Cerebellar nuclear complex (tissue), 1 donor: Measurements from ENCODE around the gene CYB561A3.

Experiments used
- DNase-seq, 2 experiments: peaks; one replicate each; lab custom pipeline; 2025; lab: John Stamatoyannopoulos, UW

Gene CYB561A3

DNA sequence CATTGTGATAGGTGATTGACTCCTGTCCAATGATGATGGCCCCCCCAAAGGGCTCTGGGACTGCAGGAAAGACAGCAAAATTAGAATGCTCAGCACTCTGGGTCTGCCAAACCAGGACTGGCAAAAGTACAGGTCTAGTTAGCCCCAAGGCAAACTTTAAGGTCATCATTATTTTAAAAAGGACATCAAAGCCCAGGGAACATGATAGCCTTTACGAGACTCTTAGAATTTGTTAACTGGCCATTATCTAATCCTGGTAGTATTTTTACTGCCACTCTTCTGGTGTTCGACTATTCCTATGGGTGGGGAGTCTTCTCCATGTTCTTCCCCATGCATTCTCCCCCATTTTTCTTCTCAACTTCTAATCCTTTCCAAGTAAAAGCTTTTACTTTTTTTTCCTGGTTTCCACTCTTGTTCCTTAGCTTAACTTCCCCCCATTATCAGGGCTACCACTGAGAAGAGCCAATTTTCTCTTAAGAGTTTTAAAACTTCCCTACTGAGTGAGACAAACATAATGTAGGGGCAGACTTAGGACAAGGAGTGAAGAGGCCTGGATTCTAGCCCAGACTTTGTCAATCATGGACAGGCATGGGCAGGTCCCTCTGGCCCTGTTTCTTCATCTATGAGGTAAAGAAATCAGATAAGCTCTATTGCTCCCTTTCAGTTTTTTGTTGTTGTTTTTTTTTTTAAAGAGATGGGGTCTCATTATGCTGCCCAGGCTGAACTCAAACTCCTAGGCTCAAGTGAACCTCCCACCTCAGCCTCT is 35.9 kb downstream of the CYB561A3 start:
- DNase-seq: no peak

DNA sequence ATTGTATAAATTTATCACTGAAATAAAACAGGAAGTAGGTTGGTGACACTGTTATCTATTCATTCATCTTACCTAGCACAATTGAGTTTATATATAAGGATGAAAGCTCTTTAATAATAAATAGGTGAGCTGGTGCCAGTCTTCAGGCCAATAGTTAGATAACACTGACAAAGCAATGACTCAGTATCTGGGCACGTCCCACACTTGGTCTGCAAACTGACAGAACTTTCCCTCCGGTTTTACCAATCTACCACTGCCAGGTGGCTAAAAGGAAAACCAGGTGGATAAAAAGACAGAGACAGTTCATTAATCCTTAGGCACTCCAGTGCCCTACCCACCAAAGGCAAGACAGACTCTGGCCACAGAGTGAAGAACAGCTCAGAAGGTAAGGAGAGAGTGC is 46.4 kb downstream of the CYB561A3 start:
- DNase-seq: no peak

GRCh38 chr11:61310749-61311148 is 50.9 kb downstream of the CYB561A3 start:
- no peak for DNase-seq

DNA sequence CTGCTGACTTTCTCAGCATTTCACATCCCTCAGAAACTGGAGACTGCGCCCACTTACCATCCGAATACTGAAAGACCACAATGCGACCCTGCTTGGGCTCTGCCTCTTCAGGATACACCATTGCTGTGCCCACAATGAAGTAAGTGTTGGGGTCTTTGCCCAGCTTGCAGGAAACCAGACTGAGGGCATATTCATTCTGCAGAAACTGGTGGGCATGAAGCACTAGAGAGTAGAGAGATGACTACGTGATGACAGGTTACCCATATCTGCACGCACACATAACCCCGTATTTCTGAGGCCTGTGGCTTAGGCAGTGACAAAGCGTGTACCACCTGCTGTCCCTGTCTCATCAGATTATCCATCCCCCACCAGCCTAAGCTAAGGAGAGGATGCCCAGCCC is 51.9 kb downstream of the CYB561A3 start:
- no peak for DNase-seq

DNA sequence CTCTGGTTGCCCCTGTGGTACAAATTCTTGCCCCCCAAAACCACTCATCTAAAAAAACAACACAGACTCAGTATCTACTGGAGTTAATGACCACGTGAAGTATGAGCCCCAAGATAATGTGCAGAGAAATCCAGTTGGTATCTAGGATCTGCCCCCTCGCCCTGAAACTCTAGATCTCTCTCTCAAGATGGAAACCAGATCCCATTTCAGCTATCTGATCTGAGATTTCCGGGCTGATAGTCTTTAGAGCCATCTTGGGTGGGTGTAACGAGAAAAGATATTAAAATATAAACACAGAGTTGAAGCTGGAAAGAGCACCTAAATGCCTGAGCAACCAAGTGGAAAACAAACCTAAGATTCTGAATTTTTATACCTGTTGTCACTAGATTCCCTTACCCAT is 52.5 kb downstream of the CYB561A3 start:
- no peak for DNase-seq

DNA sequence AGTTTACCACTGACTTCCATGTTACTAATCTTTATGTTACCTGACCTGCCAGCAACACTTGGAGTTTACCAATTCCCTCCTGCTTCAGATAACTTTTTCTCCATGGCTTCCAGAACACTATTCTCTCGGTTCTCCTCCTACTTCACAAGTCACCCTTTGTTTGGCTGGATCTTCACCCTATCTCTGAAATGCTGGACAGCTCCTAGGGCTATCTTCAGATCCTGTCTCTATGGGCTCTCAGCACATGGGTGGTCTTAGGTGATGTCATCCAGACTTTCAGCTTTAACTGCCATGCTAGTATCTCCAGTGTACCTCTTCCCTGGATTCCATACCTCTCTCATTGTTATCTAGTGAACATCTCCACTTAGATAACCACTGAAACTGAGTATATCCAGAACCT is 54.3 kb downstream of the CYB561A3 start:
- DNase-seq: no peak

DNA sequence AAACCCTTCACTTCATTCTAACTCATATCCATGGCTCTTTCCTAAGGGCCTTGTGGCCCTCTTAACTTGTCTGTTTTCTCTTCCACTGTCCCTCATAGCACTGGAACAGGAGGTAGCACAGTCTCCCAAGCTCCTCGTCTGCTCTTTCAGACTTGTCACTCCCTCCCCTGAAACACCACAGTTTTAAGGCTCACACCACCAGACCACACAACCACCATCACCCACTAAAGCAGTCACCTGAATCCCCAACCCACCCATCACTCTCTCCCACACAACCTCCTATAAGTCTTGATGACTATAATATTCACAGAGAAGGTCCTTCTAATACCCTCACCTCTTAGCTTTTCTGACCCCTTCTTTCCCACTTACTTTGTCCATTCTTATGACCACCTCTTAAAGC is 55.5 kb downstream of the CYB561A3 start:
- DNase-seq: no peak

DNA sequence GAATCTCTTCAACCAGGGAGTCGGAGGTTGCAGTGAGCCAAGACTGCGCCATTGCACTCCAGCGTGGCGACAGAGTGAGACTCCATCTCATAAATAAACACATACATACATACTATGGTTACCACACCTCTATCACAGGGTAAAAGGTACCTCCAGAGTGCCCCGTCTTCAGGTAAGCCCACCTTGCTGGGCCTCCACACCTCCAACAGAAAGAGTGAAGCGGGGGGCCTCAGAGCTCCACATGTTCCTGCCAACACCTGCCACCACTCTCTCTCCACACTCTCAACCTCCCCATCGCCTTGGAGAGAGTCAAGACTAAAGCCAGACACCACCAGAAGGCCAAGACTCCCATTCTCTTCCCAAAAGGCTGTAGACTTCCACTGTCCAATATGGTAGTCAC is 56.3 kb downstream of the CYB561A3 start:
- no peak for DNase-seq

- DNase-seq: no peak
These were observed 58.0 kb downstream of the CYB561A3 start for GRCh38 chr11:61303725-61304124.

DNA sequence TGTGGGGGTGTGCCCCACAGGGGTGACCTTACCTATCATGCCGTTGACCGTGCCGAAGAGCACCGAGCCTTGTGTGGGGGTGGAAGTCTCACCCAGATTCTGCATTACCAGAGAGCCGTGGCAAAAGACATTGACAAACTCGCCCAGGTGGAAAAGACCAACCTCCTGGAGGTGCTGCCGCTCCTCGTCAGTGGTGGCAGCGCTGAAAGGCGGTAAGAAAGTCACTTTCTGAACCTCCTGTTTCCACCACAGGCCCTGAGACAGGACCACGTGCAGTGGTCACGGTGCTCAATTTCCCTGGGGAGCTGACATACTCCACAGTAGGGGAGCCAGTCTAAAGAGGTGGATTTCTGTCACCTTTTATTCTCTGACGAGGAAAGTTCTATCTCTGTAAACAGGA is 59.1 kb downstream of the CYB561A3 start:
- no peak for DNase-seq
